H1 (cell line): ENCODE results near the gene TCF7L1. TPM values are rescaled to one million over a fixed set of nuclear protein-coding genes. Genes with fewer than 3 reads are reported as not detected.

Experiments used
- CTCF ChIA-PET: fragments of 300-600 bp; sonication (Branson Sonifier 250); formaldehyde crosslinking; loops from one replicate; lab custom pipeline; 2021; ENCODE audit not compliant: partially characterized antibody; lab: Charles Lee
- POLR2A ChIA-PET: fragments of 300-600 bp; sonication (Branson Sonifier 250); formaldehyde crosslinking; loops from one replicate; lab custom pipeline; 2021; ENCODE audit warnings: inconsistent platforms; ENCODE audit not compliant: partially characterized antibody; lab: Charles Lee
- DNase-seq, 2 experiments: peaks; one replicate each; pipeline versions ENCODE4 v3.0.0 to v3.0.0-alpha.2; 2010 to 2022; ENCODE audit warnings: low spot score in 2 of 2, low read depth in 1 of 2, mixed read lengths in 1 of 2
- FAIRE-seq: peaks from 2 replicates; lab custom pipeline; 2011; peaks lifted over from hg19 to GRCh38; lab: Jason Lieb, UNC
- H2AFZ ChIP-seq: 2 replicates; pipeline ENCODE4 v1.8.1; 2012; ENCODE audit warnings: low read length, inconsistent platforms
- H2AK5ac ChIP-seq: 2 replicates; pipeline ENCODE4 v1.6.1; 2013; ENCODE audit warnings: low read depth, low read length
- H2BK120ac ChIP-seq: replicated peaks from 2 replicates; pipeline ENCODE3; 2013; ENCODE audit warnings: low read depth, low read length, inconsistent platforms
- H2BK12ac ChIP-seq: 2 replicates; pipeline ENCODE4 v1.6.1; 2013; ENCODE audit warnings: low read depth, low read length
- H2BK15ac ChIP-seq: 2 replicates; pipeline ENCODE4 v1.6.1; 2013; ENCODE audit warnings: low read length
- H2BK20ac ChIP-seq: 2 replicates; pipeline ENCODE4 v1.6.1; 2013; ENCODE audit warnings: low read length
- H2BK5ac ChIP-seq: 2 replicates; pipeline ENCODE4 v1.6.1; 2013; ENCODE audit warnings: low read depth, low read length
- H3K14ac ChIP-seq: 2 replicates; pipeline ENCODE4 v1.6.1; 2013; ENCODE audit warnings: inconsistent platforms; ENCODE audit not compliant: insufficient read length
- H3K18ac ChIP-seq: 2 replicates; pipeline ENCODE4 v1.6.1; 2013; ENCODE audit warnings: low read length; ENCODE audit errors: extremely low read depth
- H3K23ac ChIP-seq: 2 replicates; pipeline ENCODE4 v1.6.1; 2013; ENCODE audit warnings: inconsistent platforms; ENCODE audit not compliant: insufficient read length
- H3K23me2 ChIP-seq: 2 replicates; pipeline ENCODE4 v1.6.1; 2013; ENCODE audit warnings: low read depth, low read length
- H3K27ac ChIP-seq: 2 replicates; pipeline ENCODE4 v1.6.1; 2011; ENCODE audit warnings: low read depth, low read length, inconsistent platforms
- H3K27me3 ChIP-seq, 4 experiments: replicated peaks in 1 of 4; 1 replicate in 1 of 4; 2 replicates in 3 of 4; pipeline versions ENCODE4 v1.6.1 to v1.8.1; 2011 to 2013; ENCODE audit warnings: low read length in 3 of 4, mild to moderate bottlenecking in 3 of 4, inconsistent platforms in 2 of 4, mixed read lengths in 2 of 4, moderate library complexity in 1 of 4; ENCODE audit not compliant: control insufficient read depth in 3 of 4, insufficient read depth in 3 of 4; ENCODE audit errors: extremely low read depth in 1 of 4
- H3K36me3 ChIP-seq, 4 experiments: 2 replicates each; pipeline versions ENCODE4 v1.6.1 to v1.8.1; 2011 to 2013; ENCODE audit warnings: mild to moderate bottlenecking in 4 of 4, low read length in 3 of 4, moderate library complexity in 2 of 4, control low read depth in 1 of 4, inconsistent platforms in 1 of 4; ENCODE audit not compliant: insufficient read depth in 4 of 4, control insufficient read depth in 2 of 4
- H3K4ac ChIP-seq: replicated peaks from 2 replicates; pipeline ENCODE3; 2013; ENCODE audit warnings: low read length, low read depth, mixed read lengths, inconsistent platforms; ENCODE audit not compliant: insufficient read length
- H3K4me1 ChIP-seq, 4 experiments: replicated peaks in 1 of 4; 1 replicate in 1 of 4; 2 replicates in 3 of 4; pipeline versions ENCODE4 v1.6.1 to v1.8.1; 2011 to 2013; ENCODE audit warnings: low read length in 3 of 4, inconsistent platforms in 2 of 4, mixed read lengths in 1 of 4; ENCODE audit not compliant: insufficient read depth in 4 of 4, control insufficient read depth in 3 of 4
- H3K4me2 ChIP-seq, 2 experiments: 2 replicates each; pipeline versions ENCODE4 v1.6.1 to v1.8.1; 2011 to 2013; ENCODE audit warnings: low read depth in 2 of 2, low read length in 2 of 2, control low read depth in 1 of 2, inconsistent platforms in 1 of 2, mild to moderate bottlenecking in 1 of 2; ENCODE audit not compliant: insufficient read depth in 1 of 2
- H3K4me3 ChIP-seq, 4 experiments: fragments of 200-600, 300-600 bp in 1 of 4; sonication (generic), shearing (Covaris generic), sonication (Bioruptor Twin) in 1 of 4; 2 replicates each; pipeline versions ENCODE4 v1.5.1 to v1.8.1; 2011 to 2016; ENCODE audit warnings: low read length in 4 of 4, low read depth in 3 of 4, control low read depth in 2 of 4, inconsistent platforms in 2 of 4, mild to moderate bottlenecking in 2 of 4, mixed read lengths in 1 of 4, moderate library complexity in 1 of 4; ENCODE audit not compliant: insufficient read depth in 2 of 4; ENCODE audit errors: extremely low read depth in 1 of 4
- H3K56ac ChIP-seq: replicated peaks from 2 replicates; pipeline ENCODE3; 2013; ENCODE audit warnings: low read depth, mild to moderate bottlenecking, mixed read lengths, low read length, inconsistent platforms; ENCODE audit not compliant: insufficient read length
- H3K79me1 ChIP-seq: 2 replicates; pipeline ENCODE4 v1.6.1; 2013; ENCODE audit warnings: low read depth, low read length, control low read depth
- H3K79me2 ChIP-seq, 2 experiments: 2 replicates each; pipeline versions ENCODE4 v1.6.1 to v1.8.1; 2012 to 2013; ENCODE audit warnings: low read length in 2 of 2, mild to moderate bottlenecking in 2 of 2, inconsistent platforms in 1 of 2; ENCODE audit not compliant: insufficient read depth in 2 of 2, control insufficient read depth in 1 of 2
- H3K9ac ChIP-seq, 4 experiments: replicated peaks in 1 of 4; 1 replicate in 1 of 4; 2 replicates in 3 of 4; pipeline versions ENCODE4 v1.6.1 to v1.8.1; 2011 to 2013; ENCODE audit warnings: low read depth in 3 of 4, low read length in 3 of 4, control low read depth in 2 of 4, mild to moderate bottlenecking in 2 of 4, moderate library complexity in 2 of 4, inconsistent platforms in 1 of 4; ENCODE audit errors: extremely low read depth in 1 of 4
- H3K9me3 ChIP-seq, 2 experiments: 2 replicates each; pipeline versions ENCODE4 v1.6.1 to v1.8.1; 2012 to 2013; ENCODE audit warnings: mild to moderate bottlenecking in 2 of 2, moderate library complexity in 2 of 2, control low read depth in 1 of 2, inconsistent platforms in 1 of 2, low read depth in 1 of 2, low read length in 1 of 2, mixed read lengths in 1 of 2; ENCODE audit not compliant: insufficient read depth in 2 of 2
- H4K20me1 ChIP-seq, 2 experiments: replicated peaks in 1 of 2; 2 replicates each; pipeline versions ENCODE3 to v1.8.1; 2011 to 2013; ENCODE audit warnings: inconsistent platforms in 2 of 2, low read length in 2 of 2, mild to moderate bottlenecking in 1 of 2; ENCODE audit not compliant: insufficient read depth in 2 of 2, control insufficient read depth in 1 of 2
- H4K5ac ChIP-seq: 2 replicates; pipeline ENCODE4 v1.6.1; 2013; ENCODE audit warnings: low read length, low read depth, mixed read lengths, inconsistent platforms; ENCODE audit not compliant: insufficient read length
- H4K8ac ChIP-seq: 2 replicates; pipeline ENCODE4 v1.8.0; 2013; ENCODE audit warnings: mild to moderate bottlenecking, moderate library complexity, low read length, inconsistent platforms; ENCODE audit not compliant: insufficient read depth; ENCODE audit errors: extremely low read depth
- H4K91ac ChIP-seq: replicated peaks from 2 replicates; pipeline ENCODE3; 2013; ENCODE audit warnings: low read length, mixed read lengths, inconsistent platforms; ENCODE audit not compliant: insufficient read length
- CTBP2 ChIP-seq: IDR thresholded peaks from 2 replicates; pipeline ENCODE4 v1.7.0; 2011; ENCODE audit warnings: borderline replicate concordance, mild to moderate bottlenecking, moderate library complexity, mixed read lengths, low read length; ENCODE audit not compliant: insufficient read depth, insufficient read length
- EGR1 ChIP-seq: IDR thresholded peaks from 2 replicates; pipeline ENCODE4 v1.6.1; 2011; ENCODE audit warnings: low read depth, low read length, borderline replicate concordance
- HDAC2 ChIP-seq, 2 experiments: fragments of 300-600 bp in 1 of 2; sonication (generic) in 1 of 2; IDR thresholded peaks; 2 replicates each; pipeline ENCODE4 v1.6.1; 2011 to 2012; ENCODE audit warnings: low read depth in 2 of 2, low read length in 2 of 2, mild to moderate bottlenecking in 2 of 2, moderate library complexity in 2 of 2, borderline replicate concordance in 1 of 2, inconsistent platforms in 1 of 2
- KDM1A ChIP-seq: fragments of 200-600, 300-600 bp; sonication (generic); IDR thresholded peaks from 2 replicates; pipeline ENCODE4 v1.7.1; 2016; ENCODE audit warnings: mild to moderate bottlenecking, low read length, borderline replicate concordance
- TEAD4 ChIP-seq: IDR thresholded peaks from 2 replicates; pipeline ENCODE4 v1.6.1; 2012; ENCODE audit warnings: low read depth, low read length, inconsistent platforms, mixed read lengths
- YY1 ChIP-seq: IDR thresholded peaks from 2 replicates; pipeline ENCODE4 v1.6.1; 2011; ENCODE audit warnings: low read depth, mild to moderate bottlenecking, low read length
- WGBS, 2 experiments: shearing (Covaris generic) in 1 of 2; methylation state at CpG; one replicate each; pipeline versions ENCODE4 v1.1.6 to v1.1.7; 2013 to 2015; ENCODE audit warnings: low lambda C conversion rate in 2 of 2, mixed read lengths in 2 of 2, inconsistent platforms in 1 of 2, low coverage in 1 of 2, missing lambda C conversion rate in 1 of 2; ENCODE audit not compliant: insufficient replicate concordance in 2 of 2, insufficient coverage in 1 of 2, insufficient read length in 1 of 2; ENCODE audit errors: extremely low coverage in 1 of 2, missing lambda C conversion rate in 1 of 2; 5-methylcytosine and 5-hydroxymethylcytosine counted together
- polyA plus RNA-seq, 7 experiments: library from polyadenylated mRNA; depleted of rRNA in 3 of 7; stranded (reverse) in 5 of 7; unstranded in 2 of 7; fragments of >200 nt in 5 of 7; fragments of 200-250 nt in 2 of 7; gene quantifications; 1 replicate in 5 of 7; 2 replicates in 1 of 7; 4 replicates in 1 of 7; pipeline versions ENCODE4 v1.2.1 to v1.2.3, GENCODE V29; 2011 to 2013; ENCODE audit warnings: missing spikeins in 2 of 7, mixed read lengths in 2 of 7
- total RNA-seq: library from RNA; stranded (reverse); fragmentation: NEBNext Ultra II Directional; extraction: Animal tissue kit (Norgen Biotek cat#: 25700); gene quantifications from 2 replicates; pipeline ENCODE4 v1.2.1, GENCODE V29; 2021
- TF ChIP-seq, protein P1 (sequence below), 3 experiments: IDR thresholded peaks; 1 replicate in 2 of 3; 2 replicates in 1 of 3; pipeline versions ENCODE4 v1.5.1 to v1.6.1; 2011; ENCODE audit warnings: low read length in 3 of 3, mild to moderate bottlenecking in 3 of 3, inconsistent platforms in 2 of 3, low read depth in 1 of 3, moderate library complexity in 1 of 3; ENCODE audit not compliant: insufficient read depth in 1 of 3; ENCODE audit errors: control extremely low read depth in 1 of 3

TCF7L1 gene
- total and polyA plus RNA-seq, 2 of the 8 experiments (the other 6 are each of a cell fraction or from before 2014, with no cell fraction given), result 27.5 to 108 TPM

DNA sequence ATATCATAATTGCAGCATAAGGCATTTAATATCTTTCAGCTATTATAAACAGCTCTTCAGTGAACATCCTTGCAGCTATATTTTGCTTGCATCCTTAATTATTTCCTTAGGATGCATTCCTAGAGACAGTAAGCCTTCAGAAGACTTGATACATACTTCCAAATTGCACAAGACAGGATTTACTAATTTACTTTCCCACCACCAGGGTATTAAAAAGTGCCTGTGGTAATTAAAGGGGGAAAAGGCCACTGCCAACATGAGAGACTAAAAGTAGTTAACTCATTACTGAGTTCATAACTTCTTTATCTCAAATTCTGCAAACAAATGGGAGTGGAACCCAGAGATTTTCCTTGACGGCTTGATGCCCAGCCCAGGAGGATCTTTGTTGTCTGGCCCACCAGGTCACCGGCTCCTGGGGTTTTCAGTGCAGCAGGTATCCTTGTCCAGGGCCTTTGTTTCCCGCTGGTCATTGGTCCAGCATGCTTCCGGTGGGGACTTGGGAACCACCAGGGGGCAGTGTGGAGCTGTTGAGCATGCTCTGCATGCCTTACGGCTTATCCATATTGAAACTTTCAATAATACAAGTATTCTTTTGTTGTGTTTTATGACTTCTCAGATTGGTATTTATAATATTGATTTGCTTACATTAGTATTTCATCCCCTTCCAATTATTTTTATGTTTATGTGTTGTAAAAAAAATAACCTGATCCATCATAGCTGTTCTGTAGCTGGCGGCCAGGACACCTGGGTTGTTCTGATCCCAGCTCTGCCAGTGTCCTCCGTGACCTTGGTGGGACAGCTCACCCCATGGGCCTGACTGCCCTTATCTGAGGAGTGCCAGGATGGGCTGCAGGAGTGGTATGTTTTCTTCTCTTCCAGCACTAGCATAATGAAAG lies 133.2 kb downstream of the TCF7L1 start:
- Histone ChIP-seq H3K27me3 (no peaks in the 10 kb centered on the region), H2BK5ac (no peak overlapping the region), H3K36me3 (peaks cover 0 to 6% (median 1%) of the 10 kb centered on the region in 4 experiments; a peak in 2 of 8 replicates), H2BK12ac (no peak overlapping the region), H2BK20ac (no peak overlapping the region), H3K4me3 (no peak overlapping the region), H3K9ac (no peak overlapping the region), H2BK120ac (no peak overlapping the region), H2AFZ (no peak overlapping the region), H3K27ac (no peak overlapping the region), H3K4me2 (no peak overlapping the region), H2AK5ac (no peak overlapping the region), H2BK15ac (no peak overlapping the region), H3K23ac (no peak overlapping the region), H3K18ac (no peak overlapping the region), H3K14ac (no peak overlapping the region), H3K4ac (no peak overlapping the region), H4K20me1 (peaks cover 12 to 17% of the 10 kb centered on the region in 2 experiments), H3K9me3 (no peaks in the 10 kb centered on the region), H4K8ac (no peak overlapping the region), H3K4me1 (peaks cover 13 to 23% (median 21%) of the 10 kb centered on the region in 4 experiments; a peak in 6 of 7 replicates), H3K23me2 (no peaks in the 10 kb centered on the region; the same call in 1 of the 2 replicates), H3K79me1 (no peaks in the 10 kb centered on the region; the same call in 1 of the 2 replicates), H3K56ac (no peak overlapping the region), H4K5ac (no peak overlapping the region), H3K79me2 (peaks cover 0 to 72% of the 10 kb centered on the region in 2 experiments; a peak in 3 of 4 replicates), H4K91ac (no peak overlapping the region)
- POLR2A ChIA-PET, result interaction anchor here (1.0 to 2.5 kb wide), 7 partner anchors 11 to 134 kb away, joined by 3 to 18 read pairs (median 3); no protein-coding TSS in a partner anchor
- peak in 1 of 2 experiments; percentile 91 for DNase-seq
- FAIRE-seq, result peak; percentile 84
- 58% methylated on average over 7 of the region's 7 CpGs; no CpG with 5 or more reads in 1 of the 2 experiments for WGBS, 2 experiments
- CTCF ChIA-PET, result interaction anchor here (0.6 to 15.9 kb wide), 33 partner anchors 11 to 236 kb away, joined by 3 to 283 read pairs (median 5); partner anchors contain the start of gene TCF7L1
- TF ChIP-seq HDAC2 (IDR thresholded peaks at IDR 0.05; ENCODE audit: borderline replicate concordance in 1 of 2, low read depth in 2 of 2, low read length in 2 of 2) (peak in 1 of 2 experiments; percentile 86; a peak in 1 of 4 replicates), KDM1A (no peak), CTBP2 (peak; percentile 48), YY1 (no peak), EGR1 (no peak), TEAD4 (peak; percentile 56; the same call in 1 of the 2 replicates)
- TF ChIP-seq, protein P1, sequence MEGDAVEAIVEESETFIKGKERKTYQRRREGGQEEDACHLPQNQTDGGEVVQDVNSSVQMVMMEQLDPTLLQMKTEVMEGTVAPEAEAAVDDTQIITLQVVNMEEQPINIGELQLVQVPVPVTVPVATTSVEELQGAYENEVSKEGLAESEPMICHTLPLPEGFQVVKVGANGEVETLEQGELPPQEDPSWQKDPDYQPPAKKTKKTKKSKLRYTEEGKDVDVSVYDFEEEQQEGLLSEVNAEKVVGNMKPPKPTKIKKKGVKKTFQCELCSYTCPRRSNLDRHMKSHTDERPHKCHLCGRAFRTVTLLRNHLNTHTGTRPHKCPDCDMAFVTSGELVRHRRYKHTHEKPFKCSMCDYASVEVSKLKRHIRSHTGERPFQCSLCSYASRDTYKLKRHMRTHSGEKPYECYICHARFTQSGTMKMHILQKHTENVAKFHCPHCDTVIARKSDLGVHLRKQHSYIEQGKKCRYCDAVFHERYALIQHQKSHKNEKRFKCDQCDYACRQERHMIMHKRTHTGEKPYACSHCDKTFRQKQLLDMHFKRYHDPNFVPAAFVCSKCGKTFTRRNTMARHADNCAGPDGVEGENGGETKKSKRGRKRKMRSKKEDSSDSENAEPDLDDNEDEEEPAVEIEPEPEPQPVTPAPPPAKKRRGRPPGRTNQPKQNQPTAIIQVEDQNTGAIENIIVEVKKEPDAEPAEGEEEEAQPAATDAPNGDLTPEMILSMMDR (IDR thresholded peaks at IDR 0.05; ENCODE audit: control extremely low read depth in 1 of 3, insufficient read depth in 1 of 3, low read depth in 1 of 3, low read length in 3 of 3), result peak; percentile 83 to 85 (median 85)
